ENCODE data around the gene NECTIN1.

The NECTIN1 gene

GRCh38 chr11:119759747-119760412, 30.9 kb upstream of the NECTIN1 start:
- DNase-seq (no peak), ATAC-seq (no peak)
- H3K9me3 Mint-ChIP-seq: no peaks in the 10 kb centered on the region
- H3K36me3 Mint-ChIP-seq (ENCODE audit: low read depth): no peaks in the 10 kb centered on the region
- no peak overlapping the region for H3K27ac Mint-ChIP-seq
- no peak overlapping the region for H3K4me3 Mint-ChIP-seq
- peaks cover 34% of the 10 kb centered on the region for H3K27me3 Mint-ChIP-seq
- no peaks in the 10 kb centered on the region for H3K4me1 Mint-ChIP-seq

- no peak overlapping the region for H3K27ac Mint-ChIP-seq
- H3K36me3 Mint-ChIP-seq (ENCODE audit: low read depth): no peaks in the 10 kb centered on the region
- ATAC-seq: peak; percentile 60
- DNase-seq: no peak
- H3K27me3 Mint-ChIP-seq: peaks cover 37% of the 10 kb centered on the region
- no peaks in the 10 kb centered on the region for H3K4me1 Mint-ChIP-seq
- no peaks in the 10 kb centered on the region for H3K9me3 Mint-ChIP-seq
- no peak overlapping the region for H3K4me3 Mint-ChIP-seq
Observed at GRCh38 chr11:119759324-119759723, 30.3 kb upstream of the NECTIN1 start.

- no peak for DNase-seq
- Mint-ChIP-seq H3K27ac (no peak overlapping the region), H3K27me3 (peaks cover 33% of the 10 kb centered on the region), H3K4me1 (peaks cover 3% of the 10 kb centered on the region), H3K9me3 (no peaks in the 10 kb centered on the region), H3K4me3 (no peak overlapping the region), H3K36me3 (ENCODE audit: low read depth) (no peaks in the 10 kb centered on the region)
- ATAC-seq: no peak
Observed at GRCh38 chr11:119758291-119758690, 29.3 kb upstream of the NECTIN1 start.

- Mint-ChIP-seq H3K4me1 (peaks cover 3% of the 10 kb centered on the region), H3K4me3 (no peak overlapping the region), H3K27me3 (peaks cover 33% of the 10 kb centered on the region), H3K27ac (no peak overlapping the region), H3K36me3 (ENCODE audit: low read depth) (no peaks in the 10 kb centered on the region), H3K9me3 (no peaks in the 10 kb centered on the region)
- no peak for DNase-seq
- no peak for ATAC-seq
Observed at GRCh38 chr11:119757378-119757777, 28.4 kb upstream of the NECTIN1 start.

GRCh38 chr11:119756169-119756865, 27.3 kb upstream of the NECTIN1 start:
- DNase-seq: no peak
- H3K4me3 Mint-ChIP-seq: no peak overlapping the region
- H3K9me3 Mint-ChIP-seq: no peaks in the 10 kb centered on the region
- H3K27me3 Mint-ChIP-seq: peaks cover 32% of the 10 kb centered on the region
- H3K4me1 Mint-ChIP-seq: peaks cover 10% of the 10 kb centered on the region
- no peaks in the 10 kb centered on the region for H3K36me3 Mint-ChIP-seq (ENCODE audit: low read depth)
- ATAC-seq: no peak
- H3K27ac Mint-ChIP-seq: no peak overlapping the region

GRCh38 chr11:119755356-119756071, 26.5 kb upstream of the NECTIN1 start:
- H3K27ac Mint-ChIP-seq: no peak overlapping the region
- H3K4me3 Mint-ChIP-seq: no peak overlapping the region
- DNase-seq (no peak), ATAC-seq (no peak)
- peaks cover 13% of the 10 kb centered on the region for H3K4me1 Mint-ChIP-seq
- no peaks in the 10 kb centered on the region for H3K36me3 Mint-ChIP-seq (ENCODE audit: low read depth)
- H3K27me3 Mint-ChIP-seq: peaks cover 34% of the 10 kb centered on the region
- no peaks in the 10 kb centered on the region for H3K9me3 Mint-ChIP-seq

- DNase-seq (no peak), ATAC-seq (no peak)
- no peaks in the 10 kb centered on the region for H3K36me3 Mint-ChIP-seq (ENCODE audit: low read depth)
- H3K4me1 Mint-ChIP-seq: peaks cover 13% of the 10 kb centered on the region
- no peak overlapping the region for H3K27ac Mint-ChIP-seq
- peaks cover 36% of the 10 kb centered on the region for H3K27me3 Mint-ChIP-seq
- H3K4me3 Mint-ChIP-seq: no peak overlapping the region
- H3K9me3 Mint-ChIP-seq: no peaks in the 10 kb centered on the region
Observed at GRCh38 chr11:119754656-119755355, 25.8 kb upstream of the NECTIN1 start.

- ATAC-seq: no peak
- H3K27me3 Mint-ChIP-seq: peaks cover 30% of the 10 kb centered on the region
Observed at GRCh38 chr11:119754199-119754598, 25.2 kb upstream of the NECTIN1 start.

GRCh38 chr11:119752946-119753345, 23.9 kb upstream of the NECTIN1 start:
- DNase-seq: no peak
- H3K27ac Mint-ChIP-seq: no peak overlapping the region

More at GRCh38 chr11:119754199-119754598, 25.2 kb upstream of the NECTIN1 start:
- Mint-ChIP-seq H3K9me3 (no peaks in the 10 kb centered on the region), H3K4me1 (peaks cover 13% of the 10 kb centered on the region), H3K27ac (no peak overlapping the region), H3K36me3 (ENCODE audit: low read depth) (no peaks in the 10 kb centered on the region), H3K4me3 (no peak overlapping the region)
- no peak for DNase-seq

GRCh38 chr11:119752345-119752871, 23.4 kb upstream of the NECTIN1 start:
- peaks cover 13% of the 10 kb centered on the region for H3K4me1 Mint-ChIP-seq
- ATAC-seq (peak; percentile 25), DNase-seq (no peak)
- no peaks in the 10 kb centered on the region for H3K36me3 Mint-ChIP-seq (ENCODE audit: low read depth)
- peaks cover 29% of the 10 kb centered on the region for H3K27me3 Mint-ChIP-seq
- H3K9me3 Mint-ChIP-seq: no peaks in the 10 kb centered on the region
- H3K27ac Mint-ChIP-seq: no peak overlapping the region
- no peak overlapping the region for H3K4me3 Mint-ChIP-seq

More at GRCh38 chr11:119752946-119753345, 23.9 kb upstream of the NECTIN1 start:
- no peak overlapping the region for H3K4me3 Mint-ChIP-seq
- peaks cover 29% of the 10 kb centered on the region for H3K27me3 Mint-ChIP-seq
- ATAC-seq: no peak
- no peaks in the 10 kb centered on the region for H3K36me3 Mint-ChIP-seq (ENCODE audit: low read depth)
- no peaks in the 10 kb centered on the region for H3K9me3 Mint-ChIP-seq
- H3K4me1 Mint-ChIP-seq: peaks cover 13% of the 10 kb centered on the region

GRCh38 chr11:119750056-119750455, 21.1 kb upstream of the NECTIN1 start:
- H3K27me3 Mint-ChIP-seq: peaks cover 27% of the 10 kb centered on the region
- ATAC-seq: no peak
- H3K27ac Mint-ChIP-seq: no peak overlapping the region

GRCh38 chr11:119749006-119749565, 20.1 kb upstream of the NECTIN1 start:
- no peaks in the 10 kb centered on the region for H3K9me3 Mint-ChIP-seq
- no peak overlapping the region for H3K27ac Mint-ChIP-seq
- no peak for ATAC-seq
- H3K4me3 Mint-ChIP-seq: no peak overlapping the region
- peaks cover 26% of the 10 kb centered on the region for H3K27me3 Mint-ChIP-seq
- H3K36me3 Mint-ChIP-seq (ENCODE audit: low read depth): no peaks in the 10 kb centered on the region
- DNase-seq: no peak
- H3K4me1 Mint-ChIP-seq: peaks cover 13% of the 10 kb centered on the region

More at GRCh38 chr11:119750056-119750455, 21.1 kb upstream of the NECTIN1 start:
- H3K36me3 Mint-ChIP-seq (ENCODE audit: low read depth): no peaks in the 10 kb centered on the region
- peaks cover 13% of the 10 kb centered on the region for H3K4me1 Mint-ChIP-seq
- H3K4me3 Mint-ChIP-seq: no peak overlapping the region
- no peak for DNase-seq
- no peaks in the 10 kb centered on the region for H3K9me3 Mint-ChIP-seq

- Mint-ChIP-seq H3K4me1 (peaks cover 10% of the 10 kb centered on the region), H3K36me3 (ENCODE audit: low read depth) (no peaks in the 10 kb centered on the region), H3K27me3 (peaks cover 30% of the 10 kb centered on the region), H3K9me3 (no peaks in the 10 kb centered on the region), H3K4me3 (no peak overlapping the region), H3K27ac (no peak overlapping the region)
- ATAC-seq (no peak), DNase-seq (no peak)
Observed at GRCh38 chr11:119747868-119748660, 19.1 kb upstream of the NECTIN1 start.
